HepG2 (cell line): ENCODE measurements around the gene SMIM1. TPM values are rescaled to one million over a fixed set of nuclear protein-coding genes. Genes with fewer than 3 reads are reported as not detected.

Experiments
- AGO2 ChIP-seq: fragments of 200-400 bp; formaldehyde crosslinking; optimal IDR thresholded peaks from 2 replicates; pipeline ENCODE3; 2017; ENCODE audit warnings: mild to moderate bottlenecking, low read depth, low read length, moderate library complexity
- ATF2 ChIP-seq: sonication (generic); formaldehyde crosslinking; IDR thresholded peaks from 2 replicates; pipeline ENCODE4 v1.4.0; 2020; ENCODE audit warnings: missing genetic modification reagents
- CREB3 ChIP-seq: sonication (generic); formaldehyde crosslinking; IDR thresholded peaks from 2 replicates; pipeline ENCODE4 v1.5.0; 2020; ENCODE audit warnings: missing genetic modification reagents
- GZF1 ChIP-seq: sonication (generic); formaldehyde crosslinking; IDR thresholded peaks from 2 replicates; pipeline ENCODE4 v1.5.1; 2020; ENCODE audit warnings: mild to moderate bottlenecking, missing genetic modification reagents
- HNRNPL ChIP-seq: fragments of 200-400 bp; formaldehyde crosslinking; IDR thresholded peaks from 2 replicates; pipeline ENCODE4 v1.6.1; 2017; ENCODE audit warnings: mild to moderate bottlenecking, low read depth, low read length
- KDM6A ChIP-seq: IDR thresholded peaks from 2 replicates; pipeline ENCODE4 v1.6.1; 2016; ENCODE audit warnings: low read depth
- KLF13 ChIP-seq: sonication (generic); formaldehyde crosslinking; IDR thresholded peaks from 2 replicates; pipeline ENCODE4 v1.4.0; 2020; ENCODE audit warnings: mild to moderate bottlenecking, missing genetic modification reagents
- KLF9 ChIP-seq: IDR thresholded peaks from 2 replicates; pipeline ENCODE4 v1.6.1; 2016; ENCODE audit warnings: low read depth
- MNT ChIP-seq: fragments of 450-650 bp; IDR thresholded peaks from 2 replicates; pipeline ENCODE4 v1.6.1; 2016
- NCOA1 ChIP-seq: sonication (generic); formaldehyde crosslinking; IDR thresholded peaks from 2 replicates; pipeline ENCODE4 v1.9.0; 2021; ENCODE audit warnings: missing genetic modification reagents
- NFKBIZ ChIP-seq: IDR thresholded peaks from 2 replicates; pipeline ENCODE4 v1.6.1; 2018; ENCODE audit warnings: missing genetic modification reagents, missing compliant biosample characterization
- PAWR ChIP-seq: sonication (generic); formaldehyde crosslinking; IDR thresholded peaks from 2 replicates; pipeline ENCODE4 v1.4.0; 2020; ENCODE audit warnings: missing genetic modification reagents, mild to moderate bottlenecking, borderline replicate concordance
- RARG ChIP-seq: sonication (generic); formaldehyde crosslinking; IDR thresholded peaks from 2 replicates; pipeline ENCODE4 v1.4.0; 2020; ENCODE audit warnings: low read depth, mild to moderate bottlenecking, missing genetic modification reagents
- SALL2 ChIP-seq: sonication (generic); formaldehyde crosslinking; IDR thresholded peaks from 2 replicates; pipeline ENCODE4 v1.8.1; 2023; ENCODE audit warnings: mild to moderate bottlenecking, missing genetic modification reagents, inconsistent platforms
- SAP130 ChIP-seq: IDR thresholded peaks from 2 replicates; pipeline ENCODE4 v1.6.1; 2016; ENCODE audit warnings: low read depth
- SP140L ChIP-seq: sonication (generic); formaldehyde crosslinking; IDR thresholded peaks from 2 replicates; pipeline ENCODE4 v1.4.0; 2020; ENCODE audit warnings: missing genetic modification reagents, borderline replicate concordance
- STAT5B ChIP-seq: sonication (generic); formaldehyde crosslinking; IDR thresholded peaks from 2 replicates; pipeline ENCODE4 v1.4.0; 2020; ENCODE audit warnings: missing genetic modification reagents
- SYNCRIP ChIP-seq: fragments of 200-400 bp; formaldehyde crosslinking; IDR thresholded peaks from 2 replicates; pipeline ENCODE4 v1.6.1; 2018; ENCODE audit warnings: mild to moderate bottlenecking, low read depth, low read length; ENCODE audit not compliant: insufficient read depth
- TCF12 ChIP-seq, 2 experiments: fragments of 450-650 bp in 1 of 2; sonication (generic) in 1 of 2; formaldehyde crosslinking in 1 of 2; IDR thresholded peaks; 2 replicates each; pipeline versions ENCODE4 v1.6.1 to v1.8.0; 2017 to 2022; ENCODE audit warnings: antibody characterized with exemption in 1 of 2, mild to moderate bottlenecking in 1 of 2, missing genetic modification reagents in 1 of 2, moderate library complexity in 1 of 2
- ZC3H4 ChIP-seq: sonication (generic); formaldehyde crosslinking; IDR thresholded peaks from 2 replicates; pipeline ENCODE4 v1.4.0; 2020; ENCODE audit warnings: missing genetic modification reagents, borderline replicate concordance
- ZFAT ChIP-seq: sonication (generic); formaldehyde crosslinking; conservative IDR thresholded peaks from 2 replicates; pipeline ENCODE4 v1.8.1; 2023; ENCODE audit warnings: missing genetic modification reagents, inconsistent platforms
- ZFX ChIP-seq: sonication (generic); formaldehyde crosslinking; IDR thresholded peaks from 2 replicates; pipeline ENCODE4 v1.4.0; 2020; ENCODE audit warnings: mild to moderate bottlenecking, low read depth, missing genetic modification reagents, moderate library complexity
- ZNF282 ChIP-seq: fragments of 450-650 bp; IDR thresholded peaks from 2 replicates; pipeline ENCODE4 v1.6.1; 2018; ENCODE audit not compliant: partially characterized antibody
- ZNF570 ChIP-seq: sonication (generic); formaldehyde crosslinking; IDR thresholded peaks from 2 replicates; pipeline ENCODE4 v1.4.0; 2020; ENCODE audit warnings: mild to moderate bottlenecking, missing genetic modification reagents, borderline replicate concordance
- ZNF670 ChIP-seq: sonication (generic); formaldehyde crosslinking; IDR thresholded peaks from 2 replicates; pipeline ENCODE4 v1.8.0; 2022; ENCODE audit warnings: mild to moderate bottlenecking, missing genetic modification reagents, borderline replicate concordance
- ZSCAN22 ChIP-seq: sonication (generic); formaldehyde crosslinking; IDR thresholded peaks from 2 replicates; pipeline ENCODE4 v1.4.0; 2020; ENCODE audit warnings: mild to moderate bottlenecking, missing genetic modification reagents
- polyA plus RNA-seq, 8 experiments: library from polyadenylated mRNA; depleted of rRNA in 3 of 8; stranded (reverse) in 7 of 8; unstranded in 1 of 8; fragments of >200 nt; fragmentation: Illumina TruSeq in 4 of 8; extraction: Trizol in 4 of 8; gene quantifications; 2 replicates each; pipeline versions ENCODE4 v1.2.1 to v1.2.3, GENCODE V29; 2011 to 2016; ENCODE audit warnings: low read depth in 4 of 8, missing spikeins in 1 of 8, mixed read lengths in 1 of 8; ENCODE audit not compliant: insufficient read depth in 1 of 8
- total RNA-seq, 5 experiments: library from RNA; depleted of rRNA; stranded (reverse); fragments of >200 nt; fragmentation: Illumina TruSeq; extraction: Trizol; gene quantifications; 2 replicates each; pipeline ENCODE4 v1.2.3, GENCODE V29; 2016; ENCODE audit warnings: low read depth in 1 of 5
- TF ChIP-seq, protein P1 (sequence below): IDR thresholded peaks from 2 replicates; pipeline ENCODE4 v1.6.1; 2016; ENCODE audit warnings: missing compliant biosample characterization, missing genetic modification reagents, borderline replicate concordance
- TF ChIP-seq, protein P2 (sequence below): sonication (generic); formaldehyde crosslinking; IDR thresholded peaks from 2 replicates; pipeline ENCODE4 v1.4.0; 2020; ENCODE audit warnings: missing genetic modification reagents

Gene SMIM1
- total and polyA plus RNA-seq, 2 of the 13 experiments (the other 11 are each of a cell fraction or from before 2014, with no cell fraction given) = 12.4 to 56.3 TPM

- no peak for TF ChIP-seq MNT
- no peak for TF ChIP-seq RARG (CRISPR knock-in tag)
- TF ChIP-seq KDM6A = no peak
- TF ChIP-seq ZNF282 = no peak
- TF ChIP-seq AGO2 = peak; percentile 81
- no peak for TF ChIP-seq SYNCRIP
- TF ChIP-seq, protein P1, sequence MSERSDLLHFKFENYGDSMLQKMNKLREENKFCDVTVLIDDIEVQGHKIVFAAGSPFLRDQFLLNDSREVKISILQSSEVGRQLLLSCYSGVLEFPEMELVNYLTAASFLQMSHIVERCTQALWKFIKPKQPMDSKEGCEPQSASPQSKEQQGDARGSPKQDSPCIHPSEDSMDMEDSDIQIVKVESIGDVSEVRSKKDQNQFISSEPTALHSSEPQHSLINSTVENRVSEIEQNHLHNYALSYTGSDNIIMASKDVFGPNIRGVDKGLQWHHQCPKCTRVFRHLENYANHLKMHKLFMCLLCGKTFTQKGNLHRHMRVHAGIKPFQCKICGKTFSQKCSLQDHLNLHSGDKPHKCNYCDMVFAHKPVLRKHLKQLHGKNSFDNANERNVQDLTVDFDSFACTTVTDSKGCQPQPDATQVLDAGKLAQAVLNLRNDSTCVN (CRISPR knock-in tag) = no peak
- TF ChIP-seq ZC3H4 (CRISPR knock-in tag) = no peak
- TF ChIP-seq GZF1 (CRISPR knock-in tag) = no peak
- 0 out of 2 replicates have a peak, but pooled peaks have one; percentile 72 for TF ChIP-seq HNRNPL
- TF ChIP-seq ZSCAN22 (CRISPR knock-in tag) = no peak
- no peak for TF ChIP-seq NFKBIZ (CRISPR knock-in tag)
- TF ChIP-seq ZNF570 (CRISPR knock-in tag) = no peak
- TF ChIP-seq ZNF670 (CRISPR knock-in tag) = no peak
- TF ChIP-seq TCF12 (IDR thresholded peaks at IDR 0.05) = no peak
- TF ChIP-seq TCF12 (CRISPR knock-in tag; IDR thresholded peaks at IDR 0.05) = no peak
- TF ChIP-seq SP140L (CRISPR knock-in tag) = no peak
- TF ChIP-seq NCOA1 (CRISPR knock-in tag) = no peak
- peak; percentile 30; the same call in 1 of the 2 replicates for TF ChIP-seq SAP130 (CRISPR knock-in tag)
- TF ChIP-seq, protein P2, sequence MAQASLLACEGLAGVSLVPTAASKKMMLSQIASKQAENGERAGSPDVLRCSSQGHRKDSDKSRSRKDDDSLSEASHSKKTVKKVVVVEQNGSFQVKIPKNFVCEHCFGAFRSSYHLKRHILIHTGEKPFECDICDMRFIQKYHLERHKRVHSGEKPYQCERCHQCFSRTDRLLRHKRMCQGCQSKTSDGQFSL (CRISPR knock-in tag) = no peak
- TF ChIP-seq CREB3 (CRISPR knock-in tag) = no peak
- TF ChIP-seq ATF2 (CRISPR knock-in tag) = no peak
- TF ChIP-seq KLF13 (CRISPR knock-in tag) = no peak
- TF ChIP-seq PAWR = no peak
- TF ChIP-seq KLF9 (CRISPR knock-in tag) = 0 out of 2 replicates have a peak, but pooled peaks have one; percentile 40
- no peak for TF ChIP-seq ZFAT (CRISPR knock-in tag)
- TF ChIP-seq SALL2 (CRISPR knock-in tag) = no peak
- no peak for TF ChIP-seq ZFX (CRISPR knock-in tag)
- no peak for TF ChIP-seq STAT5B
Measured at GRCh38 chr1:3785045-3785444, 12.5 kb downstream of the SMIM1 start (continued).
